IgD-negative memory B cell (primary cell): ENCODE results near the gene CDK5RAP2. TPM values are rescaled to one million over a fixed set of nuclear protein-coding genes. Genes with fewer than 3 reads are reported as not detected.

Experiments used
- H3K27ac Mint-ChIP-seq, 3 donors: one replicate each; pipeline ENCODE4 v1.8.0; 2020 to 2022; ENCODE audit warnings: mild to moderate bottlenecking in 3 of 3, mixed read lengths in 3 of 3, moderate library complexity in 1 of 3
- H3K27me3 Mint-ChIP-seq: one replicate; pipeline ENCODE4 v1.8.0; 2021; ENCODE audit warnings: mixed read lengths
- H3K36me3 Mint-ChIP-seq: one replicate; pipeline ENCODE4 v1.8.0; 2020; ENCODE audit warnings: mild to moderate bottlenecking, mixed read lengths
- H3K4me1 Mint-ChIP-seq, 3 donors: one replicate each; pipeline ENCODE4 v1.8.0; 2020 to 2022; ENCODE audit warnings: mixed read lengths in 3 of 3, mild to moderate bottlenecking in 1 of 3
- H3K4me3 Mint-ChIP-seq, 4 donors: one replicate each; pipeline ENCODE4 v1.8.0; 2020 to 2022; ENCODE audit warnings: mild to moderate bottlenecking in 4 of 4, mixed read lengths in 4 of 4, moderate library complexity in 3 of 4
- H3K9me3 Mint-ChIP-seq, 3 donors: one replicate each; pipeline ENCODE4 v1.8.0; 2020 to 2021; ENCODE audit warnings: mixed read lengths in 3 of 3, mild to moderate bottlenecking in 1 of 3
- polyA plus RNA-seq: library from polyadenylated mRNA; unstranded; fragments of 300-500 nt; fragmentation: Illumina TruSeq; gene quantifications from one replicate; pipeline ENCODE4 v1.2.3, GENCODE V29; 2021

Gene CDK5RAP2
- polyA plus RNA-seq, 1 donor from 2014 or later: 38.9 TPM

- Mint-ChIP-seq H3K27ac (no peak overlapping the region), H3K4me3 (no peak overlapping the region), H3K9me3 (no peaks in the 10 kb centered on the region), H3K4me1 (no peaks in the 10 kb centered on the region), H3K36me3 (peaks cover 9% of the 10 kb centered on the region), H3K27me3 (no peaks in the 10 kb centered on the region)
These were observed 184.6 kb downstream of the CDK5RAP2 start for GRCh38 chr9:120395376-120395775.

- Mint-ChIP-seq H3K4me3 (no peak overlapping the region), H3K9me3 (no peaks in the 10 kb centered on the region), H3K36me3 (peaks cover 7% of the 10 kb centered on the region), H3K4me1 (no peaks in the 10 kb centered on the region), H3K27me3 (no peaks in the 10 kb centered on the region), H3K27ac (peak overlapping the region in 1 of 3 donors; percentile 16)
These were observed 185.8 kb downstream of the CDK5RAP2 start for GRCh38 chr9:120394058-120394669.

- Mint-ChIP-seq H3K4me3 (no peak overlapping the region), H3K27ac (no peak overlapping the region), H3K27me3 (no peaks in the 10 kb centered on the region), H3K4me1 (no peaks in the 10 kb centered on the region), H3K36me3 (peaks cover 8% of the 10 kb centered on the region), H3K9me3 (no peaks in the 10 kb centered on the region)
These were observed 186.4 kb downstream of the CDK5RAP2 start for GRCh38 chr9:120393386-120394057.

GRCh38 chr9:120392711-120393110 lies 187.3 kb downstream of the CDK5RAP2 start:
- H3K4me3 Mint-ChIP-seq: peak overlapping the region in 1 of 4 donors; percentile 35

GRCh38 chr9:120392245-120392644 lies 187.7 kb downstream of the CDK5RAP2 start:
- peaks cover 8% of the 10 kb centered on the region for H3K36me3 Mint-ChIP-seq
- no peaks in the 10 kb centered on the region for H3K9me3 Mint-ChIP-seq

More at GRCh38 chr9:120392711-120393110, 187.3 kb downstream of the CDK5RAP2 start:
- Mint-ChIP-seq H3K27me3 (no peaks in the 10 kb centered on the region), H3K36me3 (peaks cover 8% of the 10 kb centered on the region), H3K9me3 (no peaks in the 10 kb centered on the region), H3K4me1 (no peaks in the 10 kb centered on the region), H3K27ac (peak overlapping the region in 1 of 3 donors; percentile 63)

GRCh38 chr9:120391691-120392090 lies 188.3 kb downstream of the CDK5RAP2 start:
- Mint-ChIP-seq H3K27me3 (no peaks in the 10 kb centered on the region), H3K27ac (no peak overlapping the region), H3K36me3 (peaks cover 11% of the 10 kb centered on the region), H3K4me3 (no peak overlapping the region), H3K4me1 (no peaks in the 10 kb centered on the region), H3K9me3 (no peaks in the 10 kb centered on the region)

More at GRCh38 chr9:120392245-120392644, 187.7 kb downstream of the CDK5RAP2 start:
- Mint-ChIP-seq H3K27me3 (no peaks in the 10 kb centered on the region), H3K4me1 (no peaks in the 10 kb centered on the region), H3K4me3 (peak overlapping the region in 1 of 4 donors; percentile 35), H3K27ac (no peak overlapping the region)

- Mint-ChIP-seq H3K27ac (no peak overlapping the region), H3K27me3 (no peaks in the 10 kb centered on the region), H3K9me3 (no peaks in the 10 kb centered on the region), H3K4me1 (no peaks in the 10 kb centered on the region), H3K4me3 (no peak overlapping the region), H3K36me3 (peaks cover 12% of the 10 kb centered on the region)
These were observed 189.3 kb downstream of the CDK5RAP2 start for GRCh38 chr9:120390637-120391190.

GRCh38 chr9:120389867-120390266 lies 190.1 kb downstream of the CDK5RAP2 start:
- Mint-ChIP-seq H3K27ac (no peak overlapping the region), H3K4me1 (peaks cover 0 to under 1% (median 0%) of the 10 kb centered on the region in 3 donors), H3K4me3 (no peak overlapping the region), H3K9me3 (no peaks in the 10 kb centered on the region), H3K36me3 (peaks cover 13% of the 10 kb centered on the region), H3K27me3 (no peaks in the 10 kb centered on the region)

GRCh38 chr9:120389300-120389699 lies 190.7 kb downstream of the CDK5RAP2 start:
- peak overlapping the region in 1 of 3 donors; percentile 17 for H3K27ac Mint-ChIP-seq
- no peaks in the 10 kb centered on the region for H3K27me3 Mint-ChIP-seq
- H3K9me3 Mint-ChIP-seq: no peaks in the 10 kb centered on the region
- no peak overlapping the region for H3K4me3 Mint-ChIP-seq
- peaks cover 0 to 5% (median 0%) of the 10 kb centered on the region in 3 donors for H3K4me1 Mint-ChIP-seq
- H3K36me3 Mint-ChIP-seq: peaks cover 17% of the 10 kb centered on the region

GRCh38 chr9:120388003-120388855 lies 191.7 kb downstream of the CDK5RAP2 start:
- no peaks in the 10 kb centered on the region for H3K9me3 Mint-ChIP-seq
- peaks cover 12% of the 10 kb centered on the region for H3K36me3 Mint-ChIP-seq
- H3K27ac Mint-ChIP-seq: peak overlapping the region in 1 of 3 donors; percentile 47
- H3K4me1 Mint-ChIP-seq: peaks cover 0 to 5% (median 0%) of the 10 kb centered on the region in 3 donors
- no peak overlapping the region for H3K4me3 Mint-ChIP-seq
- no peaks in the 10 kb centered on the region for H3K27me3 Mint-ChIP-seq

GRCh38 chr9:120387257-120388002 lies 192.5 kb downstream of the CDK5RAP2 start:
- peaks cover 0 to 5% (median 0%) of the 10 kb centered on the region in 3 donors for H3K4me1 Mint-ChIP-seq
- no peak overlapping the region for H3K4me3 Mint-ChIP-seq
- no peaks in the 10 kb centered on the region for H3K27me3 Mint-ChIP-seq
- no peaks in the 10 kb centered on the region for H3K9me3 Mint-ChIP-seq
- H3K36me3 Mint-ChIP-seq: peaks cover 12% of the 10 kb centered on the region
- peak overlapping the region in 1 of 3 donors; percentile 47 for H3K27ac Mint-ChIP-seq

- H3K27ac Mint-ChIP-seq: no peak overlapping the region
- peaks cover 0 to 5% (median 0%) of the 10 kb centered on the region in 3 donors for H3K4me1 Mint-ChIP-seq
- H3K4me3 Mint-ChIP-seq: no peak overlapping the region
- peaks cover 12% of the 10 kb centered on the region for H3K36me3 Mint-ChIP-seq
- no peaks in the 10 kb centered on the region for H3K27me3 Mint-ChIP-seq
- H3K9me3 Mint-ChIP-seq: no peaks in the 10 kb centered on the region
These were observed 193.4 kb downstream of the CDK5RAP2 start for GRCh38 chr9:120386390-120387131.

GRCh38 chr9:120385606-120386389 lies 194.2 kb downstream of the CDK5RAP2 start:
- peaks cover 12% of the 10 kb centered on the region for H3K36me3 Mint-ChIP-seq
- H3K27ac Mint-ChIP-seq: no peak overlapping the region
- no peaks in the 10 kb centered on the region for H3K27me3 Mint-ChIP-seq
- no peak overlapping the region for H3K4me3 Mint-ChIP-seq
- H3K9me3 Mint-ChIP-seq: no peaks in the 10 kb centered on the region
- H3K4me1 Mint-ChIP-seq: peaks cover 0 to 5% (median 0%) of the 10 kb centered on the region in 3 donors
